K562 (cell line): Measurements from ENCODE around the gene TRIM24. TPM values are rescaled to one million over a fixed set of nuclear protein-coding genes. Genes with fewer than 3 reads are reported as not detected.

ENCODE experiments used
- BHLHE40 ChIP-seq: IDR thresholded peaks from 2 replicates; pipeline ENCODE4 v1.6.1; 2011; ENCODE audit warnings: low read length, improper control_type of control experiment
- BMI1 ChIP-seq: fragments of 150-350 bp; IDR thresholded peaks from 2 replicates; pipeline ENCODE4 v1.6.1; 2014; ENCODE audit warnings: low read length
- CREBBP ChIP-seq: IDR thresholded peaks from one replicate; pipeline ENCODE4 v1.6.1; 2012; ENCODE audit warnings: low read depth, mild to moderate bottlenecking, control low read depth, inconsistent platforms, low read length
- DDX20 ChIP-seq: fragments of 450-650 bp; IDR thresholded peaks from 2 replicates; pipeline ENCODE4 v1.6.1; 2016; ENCODE audit warnings: missing genetic modification characterization, low read depth, mild to moderate bottlenecking, missing compliant biosample characterization, moderate library complexity
- EZH2 ChIP-seq: IDR thresholded peaks from 2 replicates; pipeline ENCODE4 v1.6.1; 2012; ENCODE audit warnings: low read depth, mild to moderate bottlenecking, inconsistent platforms, low read length, borderline replicate concordance
- FIP1L1 ChIP-seq: fragments of 200-400 bp; formaldehyde crosslinking; IDR thresholded peaks from 2 replicates; pipeline ENCODE4 v1.6.1; 2018; ENCODE audit warnings: mild to moderate bottlenecking, low read depth, low read length; ENCODE audit not compliant: poor library complexity, severe bottlenecking
- FOXJ3 ChIP-seq: sonication (generic); formaldehyde crosslinking; IDR thresholded peaks from 2 replicates; pipeline ENCODE4 v1.4.0; 2020; ENCODE audit warnings: mild to moderate bottlenecking, missing genetic modification reagents
- GABPB2 ChIP-seq: fragments of 250-450 bp; sonication (Bioruptor Pico); conservative IDR thresholded peaks from 2 replicates; pipeline ENCODE4 v1.5.1; 2021; ENCODE audit warnings: mild to moderate bottlenecking
- MCM2 ChIP-seq: fragments of 450-650 bp; IDR thresholded peaks from 2 replicates; pipeline ENCODE4 v1.6.1; 2017; ENCODE audit warnings: low read depth, mild to moderate bottlenecking
- NEUROD1 ChIP-seq: fragments of 150-350 bp; IDR thresholded peaks from 2 replicates; pipeline ENCODE4 v1.6.1; 2014; ENCODE audit warnings: borderline replicate concordance, low read length, low read depth; ENCODE audit not compliant: partially characterized antibody
- NFE2L1 ChIP-seq: fragments of 450-650 bp; IDR thresholded peaks from 2 replicates; pipeline ENCODE4 v1.6.1; 2016; ENCODE audit warnings: missing genetic modification characterization, low read depth, mild to moderate bottlenecking, missing compliant biosample characterization, moderate library complexity, borderline replicate concordance
- NFIC ChIP-seq: fragments of 450-650 bp; IDR thresholded peaks from 2 replicates; pipeline ENCODE4 v1.6.1; 2017; ENCODE audit warnings: mild to moderate bottlenecking, inconsistent platforms
- OTX1 ChIP-seq: fragments of 450-650 bp; formaldehyde crosslinking; IDR thresholded peaks from 2 replicates; pipeline ENCODE4 v1.4.0; 2022; ENCODE audit warnings: mild to moderate bottlenecking
- PHF8 ChIP-seq: fragments of 200-600 bp; sonication (generic); IDR thresholded peaks from 2 replicates; pipeline ENCODE4 v1.6.1; 2012; ENCODE audit warnings: mixed run types, mild to moderate bottlenecking, inconsistent platforms, low read length, moderate library complexity, borderline replicate concordance
- POLR2AphosphoS5 ChIP-seq: IDR thresholded peaks from 2 replicates; pipeline ENCODE4 v1.6.1; 2011; ENCODE audit warnings: mild to moderate bottlenecking, low read depth, low read length, moderate library complexity; ENCODE audit not compliant: control insufficient read depth, insufficient read depth
- RBM25 ChIP-seq: fragments of 200-400 bp; formaldehyde crosslinking; IDR thresholded peaks from 2 replicates; pipeline ENCODE4 v1.6.1; 2018; ENCODE audit warnings: low read length, low read depth, moderate library complexity; ENCODE audit not compliant: severe bottlenecking
- SRSF3 ChIP-seq: fragments of 200-400 bp; formaldehyde crosslinking; IDR thresholded peaks from 2 replicates; pipeline ENCODE4 v1.6.1; 2016; ENCODE audit warnings: mild to moderate bottlenecking, low read length, moderate library complexity; ENCODE audit not compliant: insufficient read depth
- TEAD4 ChIP-seq, 2 experiments: sonication (generic) in 1 of 2; formaldehyde crosslinking in 1 of 2; IDR thresholded peaks; 2 replicates each; pipeline versions ENCODE4 v1.6.1 to v1.8.0; 2012 to 2022; ENCODE audit warnings: borderline replicate concordance in 1 of 2, inconsistent platforms in 1 of 2, low read length in 1 of 2, mild to moderate bottlenecking in 1 of 2, missing genetic modification reagents in 1 of 2
- U2AF2 ChIP-seq: fragments of 200-400 bp; formaldehyde crosslinking; optimal IDR thresholded peaks from 2 replicates; pipeline ENCODE3; 2017; ENCODE audit warnings: low read depth, mild to moderate bottlenecking, low read length
- ZBTB12 ChIP-seq: fragments of 250-450 bp; sonication (Bioruptor Pico); IDR thresholded peaks from 2 replicates; pipeline ENCODE4 v1.4.0; 2020
- ZBTB33 ChIP-seq: sonication (generic); formaldehyde crosslinking; IDR thresholded peaks from 2 replicates; pipeline ENCODE4 v1.8.1; 2023; ENCODE audit warnings: mild to moderate bottlenecking, missing genetic modification reagents
- ZNF239 ChIP-seq: fragments of 250-450 bp; sonication (Bioruptor Pico); IDR thresholded peaks from 2 replicates; pipeline ENCODE4 v1.4.0; 2020; ENCODE audit warnings: mild to moderate bottlenecking
- ZNF311 ChIP-seq: fragments of 250-450 bp; sonication (Bioruptor Pico); IDR thresholded peaks from 2 replicates; pipeline ENCODE4 v1.4.0; 2020; ENCODE audit warnings: mild to moderate bottlenecking, moderate library complexity
- ZNF551 ChIP-seq: fragments of 250-450 bp; sonication (Bioruptor Pico); IDR thresholded peaks from 2 replicates; pipeline ENCODE4 v1.5.0; 2021; ENCODE audit warnings: mild to moderate bottlenecking, moderate library complexity
- ZNF561 ChIP-seq: fragments of 450-650 bp; formaldehyde crosslinking; conservative IDR thresholded peaks from 2 replicates; pipeline ENCODE4 v1.4.0; 2020; ENCODE audit warnings: mild to moderate bottlenecking, moderate library complexity
- ZNF717 ChIP-seq: fragments of 250-450 bp; sonication (Bioruptor Pico); IDR thresholded peaks from 2 replicates; pipeline ENCODE4 v1.5.0; 2021
- polyA plus RNA-seq, 8 experiments: library from polyadenylated mRNA; depleted of rRNA in 4 of 8; stranded (reverse) in 5 of 8; unstranded in 3 of 8; fragments of >200 nt; fragmentation: Nextera tagmentation in 2 of 8; fragmentation: Illumina TruSeq in 1 of 8; extraction: Ambion mirVana in 2 of 8; extraction: Trizol in 1 of 8; gene quantifications; 2 replicates each; pipeline versions ENCODE4 v1.2.1 to v1.2.3, GENCODE V29; 2011 to 2014; ENCODE audit warnings: inconsistent platforms in 1 of 8, missing spikeins in 1 of 8
- total RNA-seq, 7 experiments: library from RNA; depleted of rRNA in 6 of 7; stranded (reverse); fragments of >200 nt in 6 of 7; fragmentation: Illumina TruSeq in 2 of 7; extraction: Trizol in 2 of 7; gene quantifications; 2 replicates each; pipeline versions ENCODE4 v1.2.1 to v1.2.3, GENCODE V29; 2011 to 2021; ENCODE audit warnings: low replicate concordance in 1 of 7

The TRIM24 gene
- total and polyA plus RNA-seq, 9 of the 15 experiments (the other 6 are each of a cell fraction or from before 2014, with no cell fraction given) = 13.4 to 74.0 (median 41.7) TPM

GRCh38 chr7:138460649-138461607, 869 bp downstream of the TRIM24 start (continued):
- TF ChIP-seq TEAD4 (IDR thresholded peaks at IDR 0.05; ENCODE audit: low read length) (no peak; the same call in 1 of the 2 replicates), TEAD4 (CRISPR knock-in tag; IDR thresholded peaks at IDR 0.05; ENCODE audit: borderline replicate concordance) (no peak; the same call in 1 of the 2 replicates), ZNF239 (CRISPR knock-in tag) (no peak), ZNF717 (CRISPR knock-in tag) (no peak), ZBTB12 (CRISPR knock-in tag) (no peak), ZBTB33 (CRISPR knock-in tag) (peak; percentile 71), OTX1 (CRISPR knock-in tag) (no peak), FIP1L1 (peak; percentile 95), POLR2AphosphoS5 (peak; percentile 62; the same call in 1 of the 2 replicates), GABPB2 (CRISPR knock-in tag) (no peak), DDX20 (tag) (no peak), BMI1 (no peak), NFE2L1 (tag) (no peak), PHF8 (peak; percentile 67; the same call in 1 of the 2 replicates), ZNF311 (CRISPR knock-in tag) (no peak), BHLHE40 (no peak), NFIC (no peak; the same call in 1 of the 2 replicates), NEUROD1 (peak; percentile 23), FOXJ3 (CRISPR knock-in tag) (no peak), SRSF3 (0 out of 2 replicates have a peak, but pooled peaks have one; percentile 21), U2AF2 (no peak), ZNF561 (CRISPR knock-in tag) (no peak), MCM2 (no peak), ZNF551 (CRISPR knock-in tag) (no peak), CREBBP (no peak), EZH2 (no peak), RBM25 (peak; percentile 30)
